ENCODE measurements around the gene EVA1A. TPM values are rescaled to one million over a fixed set of nuclear protein-coding genes. Genes with fewer than 3 reads are reported as not detected.

Gene EVA1A
- total RNA-seq, 5 donors from 2014 or later (not counting 1 experiment from before 2014, with no cell fraction given) = 0.62 TPM; not detected in 4

GRCh38 chr2:75565472-75566462, 5.0 kb upstream of the EVA1A start:
- peaks cover 3 to 55% of the 10 kb centered on the region in 2 experiments for H3K4me1 ChIP-seq (ENCODE audit: control insufficient read depth in 1 of 2, extremely low read depth in 1 of 2, insufficient read depth in 2 of 2, low read length in 2 of 2)
- no peaks in the 10 kb centered on the region for H3K36me3 Mint-ChIP-seq

GRCh38 chr2:75564713-75565359, 4.1 kb upstream of the EVA1A start:
- Mint-ChIP-seq H3K4me3 (no peak overlapping the region), H3K27me3 (peaks cover 38 to 50% of the 10 kb centered on the region in 2 donors), H3K27ac (no peak overlapping the region), H3K9me3 (no peaks in the 10 kb centered on the region), H3K4me1 (peaks cover 12 to 22% (median 13%) of the 10 kb centered on the region in 3 donors), H3K36me3 (no peaks in the 10 kb centered on the region)
- no peaks in the 10 kb centered on the region for H3K36me3 ChIP-seq (ENCODE audit: control insufficient read depth in 2 of 2, extremely low read depth in 1 of 2, insufficient read depth in 1 of 2, low read length in 1 of 2)
- CTCF ChIA-PET = interaction anchor here (0.6 to 0.8 kb wide), 2 partner anchors 44 to 503 kb away, joined by 3 to 7 read pairs; no protein-coding TSS in a partner anchor
- DNase-seq (no peak), ATAC-seq (replicated peaks in 1 of 4) (no peak)
- H3K27ac ChIP-seq (ENCODE audit: low read length) = no peak overlapping the region
- no peaks in the 10 kb centered on the region for H3K9me3 ChIP-seq
- POLR2A ChIA-PET = no interaction called here
- WGBS (ENCODE audit: insufficient coverage) = 48% methylated on average over 3 of the region's 4 CpGs
- H3K27me3 ChIP-seq (replicated peaks in 1 of 2; ENCODE audit: control insufficient read depth in 2 of 2, extremely low read depth in 1 of 2, insufficient read depth in 2 of 2, low read length in 1 of 2) = peaks cover 0 to 20% of the 10 kb centered on the region in 2 experiments
- H3K4me1 ChIP-seq (ENCODE audit: control insufficient read depth in 1 of 2, extremely low read depth in 1 of 2, insufficient read depth in 2 of 2, low read length in 2 of 2) = peaks cover 12 to 55% of the 10 kb centered on the region in 2 experiments
- peak overlapping the region in 1 of 2 donors; percentile 3 for H3K4me3 ChIP-seq (ENCODE audit: control insufficient read depth in 1 of 2, extremely low read depth in 1 of 2, low read length in 1 of 2)

More at GRCh38 chr2:75565472-75566462, 5.0 kb upstream of the EVA1A start:
- Histone ChIP-seq H3K4me3 (ENCODE audit: control insufficient read depth in 1 of 2, extremely low read depth in 1 of 2, low read length in 1 of 2) (no peak overlapping the region), H3K27ac (ENCODE audit: low read length) (no peak overlapping the region), H3K27me3 (replicated peaks in 1 of 2; ENCODE audit: control insufficient read depth in 2 of 2, extremely low read depth in 1 of 2, insufficient read depth in 2 of 2, low read length in 1 of 2) (peaks cover 0 to 11% of the 10 kb centered on the region in 2 experiments), H3K9me3 (no peaks in the 10 kb centered on the region), H3K36me3 (ENCODE audit: control insufficient read depth in 2 of 2, extremely low read depth in 1 of 2, insufficient read depth in 1 of 2, low read length in 1 of 2) (no peaks in the 10 kb centered on the region)
- H3K27ac Mint-ChIP-seq = no peak overlapping the region
- POLR2A ChIA-PET = no interaction called here
- H3K9me3 Mint-ChIP-seq = no peaks in the 10 kb centered on the region
- DNase-seq = no peak
- no peak for ATAC-seq (replicated peaks in 1 of 4)
- peaks cover 35 to 48% of the 10 kb centered on the region in 2 donors for H3K27me3 Mint-ChIP-seq
- WGBS (ENCODE audit: insufficient coverage) = no CpG with 5 or more reads among the region's 8 CpGs
- CTCF ChIA-PET = no interaction called here
- no peak overlapping the region for H3K4me3 Mint-ChIP-seq
- H3K4me1 Mint-ChIP-seq = peaks cover 8 to 16% (median 8%) of the 10 kb centered on the region in 3 donors

- ChIA-PET CTCF (interaction anchor here (0.6 to 0.8 kb wide), 2 partner anchors 44 to 503 kb away, joined by 3 to 7 read pairs; no protein-coding TSS in a partner anchor), POLR2A (no interaction called here)
- Mint-ChIP-seq H3K4me3 (no peak overlapping the region), H3K9me3 (no peaks in the 10 kb centered on the region), H3K27ac (peak overlapping the region in 1 of 2 donors; percentile 8), H3K4me1 (peaks cover 15 to 25% (median 16%) of the 10 kb centered on the region in 3 donors), H3K36me3 (no peaks in the 10 kb centered on the region), H3K27me3 (peaks cover 35 to 48% of the 10 kb centered on the region in 2 donors)
- Histone ChIP-seq H3K27ac (ENCODE audit: low read length) (no peak overlapping the region), H3K4me3 (ENCODE audit: control insufficient read depth in 1 of 2, extremely low read depth in 1 of 2, low read length in 1 of 2) (peak overlapping the region in 1 of 2 donors; percentile 30), H3K9me3 (no peaks in the 10 kb centered on the region), H3K36me3 (ENCODE audit: control insufficient read depth in 2 of 2, extremely low read depth in 1 of 2, insufficient read depth in 1 of 2, low read length in 1 of 2) (no peaks in the 10 kb centered on the region), H3K27me3 (replicated peaks in 1 of 2; ENCODE audit: control insufficient read depth in 2 of 2, extremely low read depth in 1 of 2, insufficient read depth in 2 of 2, low read length in 1 of 2) (peaks cover 0 to 25% of the 10 kb centered on the region in 2 experiments), H3K4me1 (ENCODE audit: control insufficient read depth in 1 of 2, extremely low read depth in 1 of 2, insufficient read depth in 2 of 2, low read length in 2 of 2) (peaks cover 14 to 57% of the 10 kb centered on the region in 2 experiments)
- ATAC-seq (replicated peaks in 1 of 4) (peak in 1 of 4 experiments; percentile 20), DNase-seq (no peak)
- WGBS (ENCODE audit: insufficient coverage) = 50% methylated on average over 6 of the region's 9 CpGs
Measured at GRCh38 chr2:75564026-75564688, 3.4 kb upstream of the EVA1A start.

- H3K27me3 ChIP-seq (replicated peaks in 1 of 2; ENCODE audit: control insufficient read depth in 2 of 2, extremely low read depth in 1 of 2, insufficient read depth in 2 of 2, low read length in 1 of 2) = peaks cover 0 to 28% of the 10 kb centered on the region in 2 experiments
- Mint-ChIP-seq H3K4me1 (peaks cover 15 to 25% (median 16%) of the 10 kb centered on the region in 3 donors), H3K36me3 (no peaks in the 10 kb centered on the region), H3K27me3 (peaks cover 36 to 50% of the 10 kb centered on the region in 2 donors), H3K4me3 (no peak overlapping the region), H3K27ac (peak overlapping the region in 1 of 2 donors; percentile 8), H3K9me3 (no peaks in the 10 kb centered on the region)
- no peak overlapping the region for H3K27ac ChIP-seq (ENCODE audit: low read length)
- H3K4me1 ChIP-seq (ENCODE audit: control insufficient read depth in 1 of 2, extremely low read depth in 1 of 2, insufficient read depth in 2 of 2, low read length in 2 of 2) = peaks cover 14 to 57% of the 10 kb centered on the region in 2 experiments
- ATAC-seq (replicated peaks in 1 of 4) (peak in 1 of 4 experiments; percentile 66), DNase-seq (peak in 1 of 35 experiments; percentile 9)
- H3K36me3 ChIP-seq (ENCODE audit: control insufficient read depth in 2 of 2, extremely low read depth in 1 of 2, insufficient read depth in 1 of 2, low read length in 1 of 2) = no peaks in the 10 kb centered on the region
- no peaks in the 10 kb centered on the region for H3K9me3 ChIP-seq
- POLR2A ChIA-PET = no interaction called here
- CTCF ChIA-PET = no interaction called here
- peak overlapping the region in 1 of 2 donors; percentile 30 for H3K4me3 ChIP-seq (ENCODE audit: control insufficient read depth in 1 of 2, extremely low read depth in 1 of 2, low read length in 1 of 2)
- no CpG with 5 or more reads among the region's 3 CpGs for WGBS (ENCODE audit: insufficient coverage)
Measured at GRCh38 chr2:75563591-75563990, 2.9 kb upstream of the EVA1A start.

GRCh38 chr2:75562513-75562864, 1.8 kb upstream of the EVA1A start:
- Mint-ChIP-seq H3K36me3 (no peaks in the 10 kb centered on the region), H3K9me3 (no peaks in the 10 kb centered on the region), H3K4me3 (no peak overlapping the region), H3K27me3 (peaks cover 40 to 50% of the 10 kb centered on the region in 2 donors), H3K27ac (no peak overlapping the region), H3K4me1 (peaks cover 15 to 25% (median 16%) of the 10 kb centered on the region in 3 donors)
- no peak overlapping the region for H3K4me3 ChIP-seq (ENCODE audit: control insufficient read depth in 1 of 2, extremely low read depth in 1 of 2, low read length in 1 of 2)
- DNase-seq (no peak), ATAC-seq (replicated peaks in 1 of 4) (no peak)
- H3K9me3 ChIP-seq = no peaks in the 10 kb centered on the region
- no peak overlapping the region for H3K27ac ChIP-seq (ENCODE audit: low read length)
- peaks cover 14 to 57% of the 10 kb centered on the region in 2 experiments for H3K4me1 ChIP-seq (ENCODE audit: control insufficient read depth in 1 of 2, extremely low read depth in 1 of 2, insufficient read depth in 2 of 2, low read length in 2 of 2)
- H3K36me3 ChIP-seq (ENCODE audit: control insufficient read depth in 2 of 2, extremely low read depth in 1 of 2, insufficient read depth in 1 of 2, low read length in 1 of 2) = no peaks in the 10 kb centered on the region
- ChIA-PET POLR2A (no interaction called here), CTCF (no interaction called here)
- 52% methylated on average over 4 of the region's 5 CpGs for WGBS (ENCODE audit: insufficient coverage)
- H3K27me3 ChIP-seq (replicated peaks in 1 of 2; ENCODE audit: control insufficient read depth in 2 of 2, extremely low read depth in 1 of 2, insufficient read depth in 2 of 2, low read length in 1 of 2) = peaks cover 0 to 32% of the 10 kb centered on the region in 2 experiments

All from T-cell (primary cell).